ENCODE results near the gene CLBA1. TPM values are rescaled to one million over a fixed set of nuclear protein-coding genes. Genes with fewer than 3 reads are reported as not detected.

CLBA1 gene
- total RNA-seq, 1 donor from 2014 or later = 2.4 TPM

DNA sequence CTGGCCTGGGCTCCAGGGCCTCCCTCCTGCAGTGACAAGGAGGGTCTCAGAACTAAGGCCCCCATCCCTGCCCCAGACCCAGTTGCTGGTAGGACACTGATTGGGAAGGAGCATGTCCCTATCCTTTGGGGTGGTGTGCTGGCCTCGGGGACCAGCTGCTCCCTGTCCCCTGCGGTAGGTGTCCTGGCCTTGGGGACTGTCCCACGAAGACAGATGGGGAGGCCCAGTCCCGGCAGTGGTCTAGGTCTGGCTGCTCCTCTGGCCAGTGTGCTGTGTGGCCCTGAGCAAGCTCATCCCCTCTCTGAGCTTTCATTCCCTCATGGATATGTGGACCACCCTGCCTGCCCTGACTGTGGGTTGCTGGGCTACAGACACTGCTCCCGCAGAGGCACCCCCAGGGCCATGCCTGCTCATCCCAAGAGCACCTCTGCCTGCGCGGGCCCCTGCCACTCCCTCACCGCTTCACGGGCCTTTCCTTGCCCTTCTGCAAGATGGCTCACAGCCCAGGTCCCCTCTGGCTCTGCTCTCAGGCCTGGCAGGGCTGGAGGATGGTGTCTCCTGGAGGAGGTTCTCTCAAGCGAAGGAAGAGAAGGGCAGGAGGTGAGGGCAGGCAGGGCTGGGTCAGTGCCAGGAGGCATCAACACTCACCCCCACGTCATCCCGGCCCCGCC lies 19.9 kb upstream of the CLBA1 start:
- intact Hi-C loops (cut with micrococcal nuclease) = no loop called here
- no peaks in the 10 kb centered on the region for H3K9me3 ChIP-seq (replicated peaks)
- H3K36me3 ChIP-seq = no peaks in the 10 kb centered on the region
- H3K27ac ChIP-seq (replicated peaks) = no peak overlapping the region
- H3K4me1 ChIP-seq = peaks cover 36% of the 10 kb centered on the region
- no peak overlapping the region for H3K4me3 ChIP-seq
- peaks cover 45% of the 10 kb centered on the region for H3K27me3 ChIP-seq (ENCODE audit: low read depth)
- peak; percentile 10 for DNase-seq
- TF ChIP-seq, protein P1, sequence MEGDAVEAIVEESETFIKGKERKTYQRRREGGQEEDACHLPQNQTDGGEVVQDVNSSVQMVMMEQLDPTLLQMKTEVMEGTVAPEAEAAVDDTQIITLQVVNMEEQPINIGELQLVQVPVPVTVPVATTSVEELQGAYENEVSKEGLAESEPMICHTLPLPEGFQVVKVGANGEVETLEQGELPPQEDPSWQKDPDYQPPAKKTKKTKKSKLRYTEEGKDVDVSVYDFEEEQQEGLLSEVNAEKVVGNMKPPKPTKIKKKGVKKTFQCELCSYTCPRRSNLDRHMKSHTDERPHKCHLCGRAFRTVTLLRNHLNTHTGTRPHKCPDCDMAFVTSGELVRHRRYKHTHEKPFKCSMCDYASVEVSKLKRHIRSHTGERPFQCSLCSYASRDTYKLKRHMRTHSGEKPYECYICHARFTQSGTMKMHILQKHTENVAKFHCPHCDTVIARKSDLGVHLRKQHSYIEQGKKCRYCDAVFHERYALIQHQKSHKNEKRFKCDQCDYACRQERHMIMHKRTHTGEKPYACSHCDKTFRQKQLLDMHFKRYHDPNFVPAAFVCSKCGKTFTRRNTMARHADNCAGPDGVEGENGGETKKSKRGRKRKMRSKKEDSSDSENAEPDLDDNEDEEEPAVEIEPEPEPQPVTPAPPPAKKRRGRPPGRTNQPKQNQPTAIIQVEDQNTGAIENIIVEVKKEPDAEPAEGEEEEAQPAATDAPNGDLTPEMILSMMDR (IDR thresholded peaks at IDR 0.05; ENCODE audit: borderline replicate concordance) = no peak

DNA sequence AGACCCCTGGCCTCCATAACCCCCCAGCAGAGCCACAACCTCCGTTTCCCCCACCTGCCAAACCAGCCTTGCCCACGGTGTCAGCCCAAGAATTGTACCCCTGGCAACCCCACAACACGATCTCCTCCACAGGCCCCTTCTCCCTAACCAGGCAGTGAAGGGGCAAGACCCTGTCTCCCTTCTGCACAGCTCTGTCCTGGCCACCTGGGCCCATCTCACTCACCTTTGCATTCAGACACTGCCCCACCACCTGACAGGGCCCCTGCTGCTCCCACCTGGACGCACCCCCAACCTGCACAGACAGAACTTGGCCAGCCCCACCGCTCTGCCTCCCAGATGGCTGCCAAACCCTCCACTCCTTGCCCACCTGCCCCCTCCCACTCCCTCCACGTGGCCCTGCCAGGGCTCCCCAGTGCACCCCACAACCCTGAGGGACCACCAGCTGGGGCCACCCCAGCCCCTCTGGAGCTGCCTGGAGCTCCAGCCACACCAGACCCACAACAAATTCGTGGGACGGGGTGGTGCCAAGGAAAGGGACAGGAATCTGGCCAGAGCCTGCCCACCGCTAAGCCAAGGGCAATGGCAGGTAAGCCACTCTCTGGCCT lies 19.2 kb upstream of the CLBA1 start:
- no peak overlapping the region for H3K4me3 ChIP-seq
- H3K36me3 ChIP-seq = no peaks in the 10 kb centered on the region
- TF ChIP-seq, protein P1 (IDR thresholded peaks at IDR 0.05; ENCODE audit: borderline replicate concordance) = no peak
- peaks cover 43% of the 10 kb centered on the region for H3K4me1 ChIP-seq
- no peak for DNase-seq
- intact Hi-C loops (cut with micrococcal nuclease) = no loop called here
- peaks cover 40% of the 10 kb centered on the region for H3K27me3 ChIP-seq (ENCODE audit: low read depth)
- H3K9me3 ChIP-seq (replicated peaks) = no peaks in the 10 kb centered on the region
- peak overlapping the region; percentile 83 for H3K27ac ChIP-seq (replicated peaks)

DNA sequence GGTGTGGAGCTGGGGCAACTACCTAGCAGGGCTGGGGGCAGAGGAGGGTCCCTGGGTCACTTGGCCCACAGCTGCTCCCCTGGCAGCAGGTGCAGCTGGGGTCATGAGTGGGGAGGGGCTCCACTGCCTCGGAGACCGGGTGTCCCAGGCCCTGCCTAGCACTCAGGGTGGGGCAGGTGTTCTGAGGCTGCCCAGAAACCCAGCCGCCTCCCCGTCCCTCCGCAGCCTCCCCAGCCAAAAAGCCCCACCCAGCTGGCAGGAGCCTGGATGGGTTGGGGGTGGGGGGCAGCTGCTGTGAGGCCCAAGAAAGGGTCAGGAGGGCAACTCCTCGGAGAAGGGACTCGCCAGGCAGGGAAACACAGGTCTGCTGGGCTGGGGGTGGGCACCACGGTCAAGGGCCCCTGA lies 18.6 kb upstream of the CLBA1 start:
- Histone ChIP-seq H3K36me3 (no peaks in the 10 kb centered on the region), H3K27me3 (ENCODE audit: low read depth) (peaks cover 39% of the 10 kb centered on the region), H3K27ac (replicated peaks) (peak overlapping the region; percentile 83), H3K4me1 (peaks cover 43% of the 10 kb centered on the region), H3K9me3 (replicated peaks) (no peaks in the 10 kb centered on the region), H3K4me3 (peak overlapping the region; percentile 60)
- DNase-seq = no peak
- TF ChIP-seq, protein P1 (IDR thresholded peaks at IDR 0.05; ENCODE audit: borderline replicate concordance) = no peak
- intact Hi-C loops (cut with micrococcal nuclease) = no loop called here

DNA sequence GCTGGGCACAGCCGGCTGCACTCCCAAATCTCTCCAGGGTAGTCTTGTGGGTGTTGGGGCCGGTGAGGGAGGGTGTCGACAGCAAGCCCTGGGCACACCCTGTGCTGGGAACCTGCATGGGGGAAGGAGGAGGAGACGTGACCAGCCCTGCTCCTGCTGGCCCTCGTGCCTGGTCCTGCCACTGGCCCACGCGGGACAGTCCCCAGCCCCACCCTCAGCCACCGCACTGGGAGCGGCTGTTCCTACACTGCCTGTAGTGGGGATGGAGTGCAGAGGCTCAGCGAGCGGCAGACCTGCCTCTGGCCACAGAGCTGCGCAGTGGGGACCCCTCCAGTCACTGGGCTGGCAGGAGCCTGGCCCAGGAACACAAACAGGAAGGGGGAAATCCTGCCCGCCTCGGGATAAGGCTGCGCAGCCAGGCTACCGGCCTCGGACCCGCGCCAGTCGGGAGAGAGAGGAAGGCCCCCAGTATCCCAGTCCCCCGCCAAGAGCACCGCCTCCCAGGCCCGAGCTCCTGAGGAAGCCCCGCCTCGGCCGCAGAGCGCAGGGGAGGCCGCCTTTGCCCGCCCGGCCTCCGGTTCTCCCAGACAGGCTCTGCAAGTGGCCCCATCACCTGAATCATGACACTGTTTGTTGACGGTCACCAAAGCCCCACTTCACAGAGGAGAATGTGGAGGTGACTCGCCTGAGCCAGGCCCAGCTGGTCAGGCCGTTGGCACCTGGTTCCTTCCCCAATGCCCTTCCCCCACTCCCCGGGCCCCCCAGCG lies 18.0 kb upstream of the CLBA1 start:
- TF ChIP-seq, protein P1 (IDR thresholded peaks at IDR 0.05; ENCODE audit: borderline replicate concordance) = no peak
- intact Hi-C loops (cut with micrococcal nuclease) = no loop called here
- Histone ChIP-seq H3K4me1 (peaks cover 46% of the 10 kb centered on the region), H3K36me3 (no peaks in the 10 kb centered on the region), H3K4me3 (peak overlapping the region; percentile 60), H3K27ac (replicated peaks) (peak overlapping the region; percentile 83), H3K27me3 (ENCODE audit: low read depth) (peaks cover 35% of the 10 kb centered on the region), H3K9me3 (replicated peaks) (no peaks in the 10 kb centered on the region)
- peak; percentile 56 for DNase-seq

DNA sequence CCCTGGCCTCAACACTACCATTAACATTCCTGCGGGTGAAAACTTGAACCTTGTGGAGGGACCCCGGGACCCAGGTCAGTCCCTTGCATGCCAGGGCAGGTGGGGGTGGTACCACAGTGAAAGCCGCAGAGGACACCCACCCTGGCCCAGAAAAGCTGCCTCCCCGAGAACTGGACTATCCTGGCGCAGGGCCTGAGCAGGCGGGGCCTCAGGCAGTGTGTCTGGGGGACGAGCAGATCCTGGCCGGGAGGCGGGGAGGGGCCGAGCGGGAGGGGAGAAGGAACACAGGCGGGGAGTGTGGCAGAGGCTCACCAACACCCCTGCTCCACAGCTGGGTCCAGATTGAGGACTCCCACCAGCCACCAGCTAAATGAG lies 17.4 kb upstream of the CLBA1 start:
- Histone ChIP-seq H3K36me3 (no peaks in the 10 kb centered on the region), H3K27ac (replicated peaks) (peak overlapping the region; percentile 83), H3K4me1 (peaks cover 52% of the 10 kb centered on the region), H3K4me3 (peak overlapping the region; percentile 60), H3K27me3 (ENCODE audit: low read depth) (peaks cover 35% of the 10 kb centered on the region), H3K9me3 (replicated peaks) (no peaks in the 10 kb centered on the region)
- intact Hi-C loops (cut with micrococcal nuclease) = no loop called here
- TF ChIP-seq, protein P1 (IDR thresholded peaks at IDR 0.05; ENCODE audit: borderline replicate concordance) = no peak
- peak; percentile 82 for DNase-seq

All from left ventricle myocardium inferior (tissue), 1 donor.